ENCODE results near the gene PERP.
"Not testable (repeated sequence)": the region's sequence is repeated elsewhere in the genome, so short reads cannot be mapped to it uniquely, and the experiment has no call there.

The PERP gene

DNA sequence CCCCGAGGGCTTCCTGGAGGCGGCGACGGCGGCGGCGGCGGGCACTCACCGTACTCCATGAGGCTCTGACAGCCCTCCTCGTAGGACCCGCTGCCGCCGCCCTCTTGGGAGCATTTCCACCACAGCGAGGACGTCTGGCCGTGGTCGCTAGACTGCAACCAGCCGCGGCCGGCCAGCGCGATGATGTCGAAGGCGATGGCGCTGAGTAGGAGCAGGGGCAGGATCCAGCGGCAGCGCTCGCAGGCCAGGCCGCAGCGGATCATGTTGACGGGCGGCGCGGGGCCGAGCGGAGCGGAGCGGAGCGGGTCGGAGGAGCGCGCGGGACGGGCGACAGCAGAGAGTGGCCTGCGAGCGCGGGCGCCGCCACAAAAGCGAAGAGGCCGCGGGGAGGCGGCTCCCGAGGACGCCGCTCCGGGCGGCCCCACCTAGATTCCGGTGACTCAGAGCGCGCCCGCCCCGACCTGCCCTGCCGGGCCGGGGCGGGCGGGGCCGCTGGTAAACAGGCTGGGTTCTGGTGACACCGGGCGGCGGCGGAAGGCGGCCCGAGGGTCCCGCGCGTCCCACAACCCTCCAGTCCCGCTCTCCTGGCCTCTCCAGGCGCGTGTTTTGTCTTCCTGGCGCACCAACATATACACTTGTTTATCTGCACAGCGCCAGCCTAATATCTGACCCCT is at the start of gene PERP:
Gene PERP (minus strand): TSS at position 342 of the 674 bp plus-strand sequence. CDS start 79 bp downstream, at position 263.
- peak; percentile 89 for DNase-seq (ENCODE audit: low spot score)

DNA sequence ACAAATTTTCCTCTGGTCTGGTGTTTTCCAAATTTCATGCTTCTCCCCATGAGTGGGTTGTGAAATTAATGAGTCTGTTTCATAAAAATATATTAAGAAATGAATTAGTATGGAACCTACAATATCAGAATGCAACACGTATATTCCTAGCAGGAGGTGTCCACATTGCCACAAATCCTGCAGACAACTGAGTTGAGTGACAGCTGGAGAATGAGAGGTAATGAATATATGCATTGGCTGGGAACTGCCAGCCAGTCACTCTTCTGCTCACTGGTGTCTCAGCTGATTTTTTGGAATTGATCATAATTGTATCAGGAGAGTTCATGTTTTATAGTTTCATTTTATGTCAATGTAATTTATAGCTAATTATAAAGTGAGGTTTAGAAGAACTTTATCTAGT is 48.2 kb upstream of the PERP start:
- no peak for DNase-seq (ENCODE audit: low spot score)

DNA sequence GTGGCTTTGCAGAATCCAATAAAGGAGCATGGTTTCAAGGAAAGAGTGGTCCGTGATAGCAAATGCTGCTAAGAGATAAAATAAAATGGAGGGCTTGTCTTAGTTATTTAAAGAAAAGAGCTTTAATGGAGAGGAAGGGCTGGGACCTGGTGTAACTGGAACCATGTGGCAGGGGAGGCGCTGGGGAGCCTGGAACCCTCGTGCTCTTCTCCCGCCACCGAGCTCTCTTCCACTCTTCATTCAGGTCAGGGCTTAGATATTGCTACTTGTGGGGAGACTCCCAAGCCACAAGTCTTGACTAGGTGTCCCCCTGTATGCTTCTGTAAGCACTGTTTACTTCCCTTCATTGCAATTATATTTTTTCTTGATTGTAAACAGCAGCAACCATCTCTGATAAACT is 39.3 kb upstream of the PERP start:
- DNase-seq (ENCODE audit: low spot score), result no peak

DNA sequence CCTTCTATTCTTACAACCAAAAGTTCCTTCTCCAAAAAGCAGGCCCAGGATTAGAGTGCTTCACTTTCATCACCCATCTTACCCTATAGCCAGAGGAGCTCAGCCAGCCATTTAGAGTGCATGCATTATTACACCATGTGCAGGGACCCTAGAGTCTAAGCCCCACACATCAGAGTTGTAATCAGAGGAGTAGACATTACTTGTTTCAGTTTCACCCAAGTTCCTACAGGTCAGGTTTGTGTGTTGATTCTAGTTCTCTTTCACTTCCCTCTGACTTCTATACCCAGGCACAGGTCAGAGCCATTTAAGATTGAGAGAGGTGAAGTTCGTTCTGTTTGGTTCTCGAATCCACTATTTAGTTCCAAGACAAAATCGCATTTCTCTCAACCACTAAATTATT is 38.2 kb upstream of the PERP start:
- no peak for DNase-seq (ENCODE audit: low spot score)

DNA sequence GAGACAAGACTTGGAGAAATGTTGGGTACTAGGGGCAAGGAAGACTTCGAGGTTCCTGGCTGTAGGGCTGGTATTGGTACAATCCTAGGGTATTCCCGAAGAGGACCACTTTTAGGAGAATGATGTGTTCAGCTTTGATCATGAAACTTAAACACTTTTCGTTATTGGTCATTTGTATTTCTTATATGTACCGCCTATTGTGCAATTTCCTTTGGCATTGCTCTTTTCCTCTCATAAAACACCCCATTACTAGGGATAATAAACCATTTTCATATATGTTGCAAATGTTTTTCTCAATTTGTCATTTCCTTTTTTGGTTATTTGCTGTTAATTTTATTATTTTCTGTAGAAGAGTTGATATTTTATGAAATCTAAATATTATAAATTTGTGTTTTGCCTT is 35.6 kb upstream of the PERP start:
- no peak for DNase-seq (ENCODE audit: low spot score)

DNA sequence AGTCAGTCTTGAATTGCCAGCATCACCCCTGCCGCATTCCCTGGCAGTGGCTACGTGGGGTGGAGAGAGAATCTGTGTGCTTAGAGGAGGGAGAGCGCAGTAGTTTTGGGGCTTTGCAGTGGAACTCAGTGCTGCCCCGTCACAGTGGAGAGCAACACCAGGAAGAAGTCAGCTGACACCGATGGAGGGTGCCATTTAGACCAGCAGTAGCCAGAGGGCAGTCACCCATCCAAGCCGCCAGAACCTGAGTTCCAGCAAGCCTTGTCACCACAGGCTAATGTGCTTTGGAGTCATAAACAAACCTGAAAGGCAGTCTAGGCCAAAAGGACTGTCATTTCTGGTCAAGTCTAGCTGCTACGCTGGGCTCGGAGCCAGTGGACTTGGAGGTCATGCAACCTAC is 22.0 kb upstream of the PERP start:
- DNase-seq (ENCODE audit: low spot score), result no peak

DNA sequence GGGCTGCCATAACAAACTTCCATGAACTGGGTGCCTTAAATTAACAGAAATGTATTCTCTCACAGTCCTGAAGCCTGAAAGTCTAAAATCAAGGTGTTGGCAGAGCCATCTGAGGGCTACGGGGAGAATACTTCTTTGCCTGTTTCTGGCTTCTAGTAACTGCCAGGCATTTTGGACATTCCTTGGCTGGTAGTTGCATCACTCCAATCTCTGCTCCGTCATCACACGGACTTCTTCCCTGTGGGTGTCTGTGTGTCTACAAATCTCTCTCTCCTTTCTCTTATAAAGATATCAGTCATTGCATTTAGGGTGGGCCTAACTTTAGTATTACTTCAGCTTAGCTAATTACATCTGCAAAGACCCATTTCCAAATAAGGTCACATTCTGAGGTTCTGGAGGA is 20.9 kb upstream of the PERP start:
- DNase-seq (ENCODE audit: low spot score), result no peak

DNA sequence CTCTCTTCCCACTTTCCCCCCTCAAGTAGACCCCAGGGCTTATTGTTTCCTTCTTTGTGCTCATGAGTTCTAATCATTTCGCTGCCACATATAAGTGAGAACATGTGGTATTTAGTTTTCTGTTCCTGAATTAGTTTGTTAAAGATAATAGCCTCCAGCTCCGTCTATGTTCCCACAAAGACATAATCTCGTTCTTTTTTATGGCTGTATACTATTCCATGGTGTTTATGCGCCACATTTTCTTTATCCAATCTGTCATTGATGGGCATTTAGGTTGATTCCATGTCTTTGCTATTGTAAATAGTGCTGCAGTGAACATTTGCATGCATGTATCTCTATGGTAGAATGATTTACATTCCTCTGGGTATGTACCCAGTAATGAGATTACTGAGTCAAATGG is 16.9 kb upstream of the PERP start:
- DNase-seq (ENCODE audit: low spot score), result no peak

DNA sequence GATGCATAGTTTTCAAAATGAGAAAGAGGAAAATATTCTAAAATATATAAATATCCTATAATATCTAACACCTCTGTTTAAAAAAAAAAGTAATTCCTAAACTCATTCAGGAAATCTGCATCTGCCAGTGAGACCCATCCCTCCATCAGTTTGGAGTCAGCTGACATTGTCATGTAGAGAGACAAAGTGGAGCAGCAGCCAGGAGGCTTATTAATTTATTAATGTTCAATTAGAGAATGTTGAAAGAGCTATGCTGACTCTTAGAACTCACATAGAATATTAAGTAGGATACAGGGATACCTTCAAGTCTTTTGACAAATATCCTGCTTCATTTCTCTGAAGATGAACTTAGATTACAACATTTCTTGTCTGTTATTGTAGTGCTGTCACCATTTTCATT is 12.8 kb upstream of the PERP start:
- no peak for DNase-seq (ENCODE audit: low spot score)

DNA sequence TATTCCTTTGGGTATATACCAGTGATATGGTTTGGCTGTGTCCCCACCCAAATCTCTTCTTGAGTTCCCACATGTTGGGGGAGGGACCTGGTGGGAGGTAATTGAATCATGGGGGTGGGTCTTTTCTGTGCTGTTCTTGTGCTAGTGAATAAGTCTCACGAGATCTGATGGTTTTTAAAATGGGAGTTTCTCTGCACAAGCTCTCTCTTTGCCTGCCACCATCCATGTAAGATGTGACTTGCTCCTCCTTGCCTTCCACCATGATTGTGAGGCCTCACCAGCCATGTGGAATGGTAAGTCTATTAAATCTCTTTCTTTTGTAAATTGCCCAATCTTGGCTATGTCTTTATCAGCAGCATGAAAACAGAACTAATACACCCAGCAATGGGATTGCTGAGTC is 12.0 kb upstream of the PERP start:
- not testable (repeated sequence) for DNase-seq (ENCODE audit: low spot score)

DNA sequence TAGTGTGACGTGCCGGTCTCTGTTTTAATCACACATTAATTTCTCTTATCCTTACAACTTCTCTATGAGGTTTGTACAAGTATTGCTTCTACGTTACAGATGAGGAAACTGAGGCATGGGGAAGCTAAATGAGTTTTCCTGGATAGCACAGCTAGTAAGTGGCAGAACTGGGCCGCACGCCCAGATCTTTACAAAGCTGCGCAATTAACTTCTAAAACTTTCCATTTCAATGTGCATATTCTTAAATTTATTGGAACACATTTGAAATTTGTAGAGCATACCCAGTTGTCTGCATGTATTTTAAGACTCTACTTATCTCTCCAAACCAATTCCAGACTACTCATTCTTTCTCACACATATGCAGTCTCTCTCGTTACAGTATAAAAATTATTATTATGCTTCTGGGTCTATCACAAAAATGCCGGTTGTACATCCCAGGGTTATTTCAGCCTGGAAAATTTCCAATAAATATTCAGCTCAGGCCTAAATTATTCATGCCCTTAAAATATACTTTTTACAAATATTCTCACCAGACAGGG is 10.2 kb upstream of the PERP start:
- no peak for DNase-seq (ENCODE audit: low spot score)

DNA sequence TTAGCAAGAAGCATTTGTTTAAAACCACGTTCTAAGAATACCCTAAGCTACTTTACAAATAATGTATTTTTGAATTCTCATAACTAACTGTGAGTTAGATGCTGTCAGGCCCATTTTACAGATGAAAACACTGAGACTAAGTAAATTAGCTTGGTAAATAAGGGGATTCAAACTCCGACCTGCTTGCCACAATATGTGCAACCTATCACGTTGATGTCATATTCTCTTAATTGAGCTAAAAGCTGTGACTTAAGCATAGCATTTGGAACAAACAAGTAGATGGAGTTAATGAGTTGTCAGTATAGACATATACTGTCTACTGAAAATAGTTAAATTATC is 9.4 kb upstream of the PERP start:
- DNase-seq (ENCODE audit: low spot score), result no peak

DNA sequence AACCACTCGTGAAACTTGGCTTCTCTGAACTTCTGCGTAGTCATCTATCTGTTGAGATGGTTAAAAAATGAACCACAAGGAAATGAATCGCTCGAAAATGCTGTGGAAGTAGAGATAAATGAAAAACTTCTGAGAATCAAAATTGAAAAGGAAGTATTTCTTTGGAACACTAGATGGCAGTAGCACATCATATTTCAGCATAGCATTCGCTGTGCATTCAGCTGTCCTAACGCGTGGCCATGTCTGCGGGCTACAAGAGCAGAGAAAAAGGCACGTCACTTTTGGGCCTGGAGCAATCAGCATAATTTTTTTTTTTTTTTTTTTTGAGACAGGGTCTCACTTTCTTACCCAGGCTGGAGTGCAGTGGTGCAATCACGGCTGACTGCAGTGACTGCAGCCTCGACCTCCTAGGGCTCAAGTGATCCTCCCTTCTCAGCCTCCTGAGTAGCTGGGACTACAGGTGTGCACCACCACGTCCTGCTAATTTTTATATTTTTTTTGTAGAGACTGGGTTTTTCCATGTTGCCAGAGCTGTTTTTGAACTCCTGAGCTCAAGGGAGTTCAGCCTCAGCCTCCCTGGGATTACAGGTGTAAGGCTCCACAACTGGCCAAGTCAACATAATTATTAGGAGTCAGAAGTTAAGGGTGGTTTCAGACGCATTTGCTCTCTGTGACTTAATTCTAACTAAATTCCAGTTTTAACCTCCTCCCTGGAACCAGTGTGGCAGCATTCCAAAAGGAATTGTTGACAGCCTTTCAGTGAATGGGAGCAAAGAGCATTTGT is 8.8 kb upstream of the PERP start:
- DNase-seq (ENCODE audit: low spot score), result peak; percentile 75

DNA sequence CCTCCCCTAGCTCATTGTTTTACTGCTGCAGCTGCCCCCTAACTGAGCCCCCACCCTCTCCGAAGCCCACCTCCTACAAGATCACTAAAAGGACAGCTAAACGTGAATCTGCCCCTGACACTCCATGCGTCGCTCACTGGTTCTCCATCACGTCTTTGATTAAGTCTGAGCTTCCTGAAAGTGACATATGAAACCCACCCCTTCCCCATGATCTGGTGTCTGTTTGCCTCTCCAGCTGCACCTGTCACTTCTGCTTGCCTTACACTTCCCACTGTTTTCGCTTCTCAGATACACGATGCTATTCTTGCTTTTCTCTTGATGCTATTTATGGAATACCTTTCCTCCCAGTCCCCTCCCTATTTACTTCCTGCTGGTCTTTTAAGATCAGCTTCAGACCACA is 8.0 kb upstream of the PERP start:
- no peak for DNase-seq (ENCODE audit: low spot score)

DNA sequence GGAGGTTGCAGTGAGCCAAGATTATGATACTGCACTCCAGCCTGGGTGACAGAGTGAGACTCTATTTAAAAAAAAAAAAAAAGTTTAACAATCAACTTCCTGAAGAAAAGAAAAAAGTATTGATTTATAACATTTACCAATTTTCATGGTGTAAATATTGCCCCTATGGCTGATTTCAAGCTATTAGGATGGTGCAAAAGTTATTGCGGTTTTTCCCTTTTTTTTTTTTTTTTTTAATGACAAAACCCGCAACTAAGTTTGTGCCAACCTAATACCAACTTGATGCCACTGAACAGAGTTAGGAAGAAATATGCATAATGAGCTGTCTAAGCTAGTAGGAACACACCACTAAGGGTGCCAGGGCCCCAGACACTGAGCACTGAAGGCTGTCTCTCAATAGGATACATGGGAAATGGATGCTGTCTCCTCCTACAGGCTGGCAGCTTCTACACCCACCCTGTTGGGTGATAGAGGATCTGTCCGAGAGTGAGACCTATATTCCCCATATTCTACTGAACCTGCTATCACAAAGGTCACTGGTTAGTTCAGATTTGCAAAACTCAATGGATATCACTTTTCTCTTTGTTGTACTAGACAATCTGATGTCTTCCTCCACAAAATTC is 6.5 kb upstream of the PERP start:
- no peak for DNase-seq (ENCODE audit: low spot score)

DNA sequence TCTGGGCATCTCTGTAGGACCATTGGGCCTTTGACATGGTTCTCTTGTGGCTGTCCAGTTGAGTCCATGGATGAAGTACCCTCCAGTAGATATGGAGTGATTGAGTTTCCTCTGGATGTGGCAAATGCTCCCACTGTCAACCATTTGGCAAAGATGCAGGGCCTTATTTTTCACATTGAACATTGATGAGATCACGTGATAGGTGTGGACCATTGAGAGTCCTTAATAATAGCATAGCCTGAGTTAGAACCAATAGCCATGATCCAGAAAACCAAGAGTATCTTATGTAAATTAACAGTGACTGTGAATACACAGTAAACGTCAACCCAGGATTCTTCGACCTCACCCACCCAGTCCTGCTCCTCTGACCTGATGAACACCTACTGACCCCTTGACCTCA is 3.0 kb upstream of the PERP start:
- no peak for DNase-seq (ENCODE audit: low spot score)

DNA sequence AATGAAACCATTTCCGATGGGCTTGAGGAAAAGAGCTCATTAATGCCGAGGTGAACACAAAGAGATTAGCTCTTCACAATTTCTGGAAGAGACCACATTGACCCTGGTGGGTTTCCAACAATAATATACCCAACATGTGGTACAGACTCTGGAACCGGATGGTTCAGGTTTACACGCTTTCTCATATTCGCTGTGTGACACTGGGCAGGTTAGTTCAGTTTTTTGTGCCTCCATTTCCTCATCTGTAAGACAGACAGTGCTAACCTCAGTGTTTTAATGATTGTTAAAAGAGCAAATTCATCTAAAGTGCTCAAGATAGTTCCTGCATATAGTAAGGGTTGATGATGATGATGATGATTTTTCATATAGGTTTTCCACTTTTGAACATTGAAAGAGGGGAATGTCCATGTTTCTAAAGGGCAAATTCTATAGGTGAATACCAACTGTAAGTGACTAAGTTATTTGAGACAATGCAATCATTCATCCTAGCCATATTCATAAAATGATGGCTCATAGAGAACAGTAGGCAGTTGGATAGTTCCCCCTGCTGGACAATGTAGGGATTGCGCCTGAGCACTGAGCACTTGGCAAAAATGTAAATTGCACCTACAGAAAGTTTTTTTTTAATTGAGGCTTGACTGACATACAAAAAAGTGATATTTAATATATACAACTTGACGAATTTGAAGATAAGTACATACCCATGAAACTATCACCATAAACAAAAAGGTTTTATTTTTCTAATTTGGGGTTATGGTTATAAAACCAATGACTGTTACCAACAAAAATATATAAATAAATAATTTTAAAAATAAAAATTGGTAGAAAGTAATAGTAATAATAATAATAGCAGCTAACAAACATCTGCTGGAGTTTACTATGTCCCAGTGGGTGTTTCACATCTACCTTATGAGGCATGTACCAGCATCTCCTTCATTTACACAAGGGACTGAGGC is 2.1 kb upstream of the PERP start:
- DNase-seq (ENCODE audit: low spot score), result peak; percentile 70

DNA sequence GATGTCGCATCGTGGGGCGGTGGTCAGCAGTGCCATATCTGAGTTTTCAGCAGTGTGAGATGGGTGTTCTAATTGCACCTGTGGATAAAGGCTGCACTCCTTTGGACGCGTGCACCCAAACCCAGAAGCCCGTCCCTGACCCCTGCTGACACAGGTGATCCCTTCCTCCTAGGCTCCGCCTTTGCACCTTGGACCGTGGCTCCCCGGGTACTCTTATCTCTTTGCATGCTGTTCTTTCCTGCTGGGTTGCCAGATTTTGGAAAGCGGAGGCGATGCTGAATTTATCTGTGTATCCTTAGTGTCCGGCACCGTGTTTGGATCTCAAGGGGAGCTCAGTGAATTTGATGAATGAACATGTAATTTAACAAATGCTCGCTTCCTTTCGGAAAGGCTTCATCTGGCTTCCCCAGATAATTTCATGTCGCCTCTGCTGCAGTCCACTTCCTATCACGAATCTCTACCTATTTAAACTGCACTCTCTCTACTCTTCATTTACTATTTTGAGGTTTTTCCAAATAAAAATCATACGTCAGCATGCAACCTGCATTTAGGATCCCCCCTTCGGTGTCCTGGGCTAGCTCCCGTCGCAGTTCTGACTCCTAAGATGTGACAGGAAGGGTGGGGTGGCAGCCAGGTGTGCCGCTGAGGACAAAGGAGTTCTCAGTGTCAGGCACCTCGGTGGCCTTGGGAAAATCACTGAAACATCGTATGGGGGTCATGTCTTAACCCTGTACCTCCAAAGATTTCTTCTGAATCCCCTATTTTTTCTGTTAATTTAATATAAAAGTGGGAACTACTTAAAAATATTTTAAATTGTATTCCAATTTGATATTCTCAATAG is 753 bp upstream of the PERP start:
- DNase-seq (ENCODE audit: low spot score), result peak; percentile 11

DNA sequence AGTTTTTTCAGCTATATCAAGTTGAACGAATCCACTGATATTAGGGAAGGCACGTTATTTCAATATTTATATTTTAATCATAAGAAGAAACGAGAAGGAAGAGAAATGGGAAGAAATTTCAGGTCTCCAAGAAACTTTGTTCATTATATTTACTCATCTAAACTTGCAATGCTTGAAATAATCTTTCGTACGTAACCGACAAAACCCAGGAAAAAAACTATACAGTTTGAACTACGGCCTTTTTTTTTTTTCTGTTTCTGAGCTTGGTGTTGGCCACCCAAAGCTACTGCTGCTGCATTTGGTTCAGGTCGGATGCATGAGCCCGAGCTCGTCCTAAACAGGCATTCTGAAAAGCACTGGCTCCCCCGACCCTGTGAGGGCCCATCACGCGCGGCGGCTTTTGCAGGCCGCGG is 548 bp downstream of the PERP start:
- DNase-seq (ENCODE audit: low spot score), result no peak

DNA sequence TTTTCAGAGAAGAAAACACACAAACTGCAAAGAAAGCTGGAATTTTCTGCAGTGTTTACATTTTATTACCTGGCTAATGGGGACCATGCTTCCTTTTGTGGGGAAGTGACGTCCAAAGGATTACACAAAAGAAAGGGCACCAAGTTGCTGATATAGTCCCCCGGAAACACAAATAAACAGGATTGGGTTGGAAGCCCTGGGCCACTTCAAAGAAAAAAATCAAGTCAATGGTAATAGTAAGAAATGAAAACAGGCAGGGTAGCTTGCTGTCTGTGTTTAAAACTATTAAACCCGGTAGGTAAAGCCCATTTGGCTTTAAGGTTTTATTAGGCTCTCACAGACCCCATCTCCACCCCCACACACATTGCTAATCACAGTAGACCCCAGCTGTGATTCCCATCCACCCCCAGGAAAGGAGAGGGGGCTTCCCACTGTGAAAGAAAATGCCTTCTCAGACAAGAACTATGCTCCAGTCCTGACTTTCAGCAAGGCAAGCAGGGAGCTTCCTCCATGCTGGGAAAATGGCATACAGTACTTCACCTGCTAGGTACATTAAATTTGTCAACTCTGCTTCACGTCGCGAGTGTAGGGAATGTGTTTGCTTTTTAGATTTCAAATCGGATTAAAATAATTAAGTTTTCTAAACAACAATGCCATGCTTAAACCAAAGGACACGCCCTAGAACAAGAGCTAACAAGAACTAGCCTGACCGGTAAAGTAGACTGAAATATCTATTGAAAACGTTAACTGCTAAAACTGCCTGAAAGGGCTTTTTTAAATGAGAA is 1.1 kb downstream of the PERP start:
- no peak for DNase-seq (ENCODE audit: low spot score)

All from GM03348 (cell line).